Omental fat pad (tissue), 4 donors: ENCODE data around the gene UBE2O. TPM values are rescaled to one million over a fixed set of nuclear protein-coding genes. Genes with fewer than 3 reads are reported as not detected.

Experiments
- ATAC-seq: fragments of 150-250 bp; one replicate; pipeline ENCODE4 v1.9.1; 2016; ENCODE audit warnings: mild to moderate bottlenecking, moderate library complexity; ENCODE audit not compliant: low FRiP score
- DNase-seq: peaks from one replicate; pipeline ENCODE4 v3.0.0-alpha.2; 2019; ENCODE audit warnings: low spot score
- total RNA-seq, 4 donors: library from RNA; depleted of rRNA; stranded (reverse); fragments of >200 nt; gene quantifications; one replicate each; pipeline ENCODE4 v1.1.0, GENCODE V29; 2016
- TF ChIP-seq, protein P1 (sequence below), 3 donors: fragments of 450-650 bp; IDR thresholded peaks; one replicate each; pipeline ENCODE4 v1.5.1; 2016 to 2017; ENCODE audit warnings: antibody characterized with exemption in 3 of 3, mild to moderate bottlenecking in 3 of 3, moderate library complexity in 2 of 3

UBE2O gene
- total RNA-seq, 4 donors from 2014 or later: 12.5 to 27.5 (median 20.0) TPM

DNA sequence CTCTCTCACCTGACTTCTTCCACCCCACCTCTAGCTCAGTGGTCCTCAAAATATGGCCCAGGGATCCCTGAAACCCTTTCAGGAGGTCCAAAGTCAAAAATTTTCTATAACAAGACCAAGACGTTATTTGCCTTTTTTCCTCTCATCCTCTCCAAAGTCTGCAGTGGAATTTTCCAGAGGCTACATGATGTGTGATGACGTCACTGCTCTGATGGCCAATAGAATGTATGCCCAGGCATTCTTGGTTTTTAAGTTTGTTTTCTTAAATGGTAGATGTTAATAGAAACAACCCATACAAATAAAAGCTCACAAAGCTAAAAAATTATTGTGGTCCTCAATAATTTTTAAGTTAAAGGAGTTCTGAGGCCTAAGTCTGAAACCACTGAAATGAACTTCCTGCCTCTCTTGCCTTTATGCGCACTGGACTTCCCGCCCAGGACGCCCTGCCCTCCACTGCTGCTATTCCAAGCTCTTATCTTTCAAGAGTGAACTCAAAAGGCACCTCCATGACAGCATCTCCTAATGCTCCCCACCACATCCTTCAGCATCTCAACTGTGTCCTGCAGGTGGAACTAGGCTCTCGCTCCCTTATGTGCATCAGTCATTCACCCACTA lies 13.5 kb downstream of the UBE2O start:
- ATAC-seq: no peak
- DNase-seq: no peak
- TF ChIP-seq, protein P1, sequence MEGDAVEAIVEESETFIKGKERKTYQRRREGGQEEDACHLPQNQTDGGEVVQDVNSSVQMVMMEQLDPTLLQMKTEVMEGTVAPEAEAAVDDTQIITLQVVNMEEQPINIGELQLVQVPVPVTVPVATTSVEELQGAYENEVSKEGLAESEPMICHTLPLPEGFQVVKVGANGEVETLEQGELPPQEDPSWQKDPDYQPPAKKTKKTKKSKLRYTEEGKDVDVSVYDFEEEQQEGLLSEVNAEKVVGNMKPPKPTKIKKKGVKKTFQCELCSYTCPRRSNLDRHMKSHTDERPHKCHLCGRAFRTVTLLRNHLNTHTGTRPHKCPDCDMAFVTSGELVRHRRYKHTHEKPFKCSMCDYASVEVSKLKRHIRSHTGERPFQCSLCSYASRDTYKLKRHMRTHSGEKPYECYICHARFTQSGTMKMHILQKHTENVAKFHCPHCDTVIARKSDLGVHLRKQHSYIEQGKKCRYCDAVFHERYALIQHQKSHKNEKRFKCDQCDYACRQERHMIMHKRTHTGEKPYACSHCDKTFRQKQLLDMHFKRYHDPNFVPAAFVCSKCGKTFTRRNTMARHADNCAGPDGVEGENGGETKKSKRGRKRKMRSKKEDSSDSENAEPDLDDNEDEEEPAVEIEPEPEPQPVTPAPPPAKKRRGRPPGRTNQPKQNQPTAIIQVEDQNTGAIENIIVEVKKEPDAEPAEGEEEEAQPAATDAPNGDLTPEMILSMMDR (IDR thresholded peaks at IDR 0.05): no peak

DNA sequence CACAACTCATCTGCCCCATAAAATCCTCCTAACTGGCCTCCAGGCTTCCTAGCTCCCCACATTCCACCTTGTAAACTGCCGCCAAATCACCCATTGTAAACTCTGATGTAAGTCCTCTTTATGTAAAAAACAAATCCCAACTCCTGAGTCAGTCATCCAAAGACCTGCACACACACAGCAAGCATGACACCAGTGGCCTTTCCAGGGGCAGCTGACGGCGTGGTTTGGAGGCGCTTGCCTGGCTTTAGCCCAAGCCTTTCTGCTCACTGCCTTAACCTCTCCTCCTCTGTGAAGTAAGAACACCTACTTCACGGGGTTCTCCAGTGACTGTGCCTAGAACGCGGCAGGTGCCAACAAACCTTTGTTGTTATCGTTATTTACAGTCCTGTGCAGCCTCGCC lies 14.0 kb downstream of the UBE2O start:
- DNase-seq (no peak), ATAC-seq (no peak)
- TF ChIP-seq, protein P1 (IDR thresholded peaks at IDR 0.05): no peak

DNA sequence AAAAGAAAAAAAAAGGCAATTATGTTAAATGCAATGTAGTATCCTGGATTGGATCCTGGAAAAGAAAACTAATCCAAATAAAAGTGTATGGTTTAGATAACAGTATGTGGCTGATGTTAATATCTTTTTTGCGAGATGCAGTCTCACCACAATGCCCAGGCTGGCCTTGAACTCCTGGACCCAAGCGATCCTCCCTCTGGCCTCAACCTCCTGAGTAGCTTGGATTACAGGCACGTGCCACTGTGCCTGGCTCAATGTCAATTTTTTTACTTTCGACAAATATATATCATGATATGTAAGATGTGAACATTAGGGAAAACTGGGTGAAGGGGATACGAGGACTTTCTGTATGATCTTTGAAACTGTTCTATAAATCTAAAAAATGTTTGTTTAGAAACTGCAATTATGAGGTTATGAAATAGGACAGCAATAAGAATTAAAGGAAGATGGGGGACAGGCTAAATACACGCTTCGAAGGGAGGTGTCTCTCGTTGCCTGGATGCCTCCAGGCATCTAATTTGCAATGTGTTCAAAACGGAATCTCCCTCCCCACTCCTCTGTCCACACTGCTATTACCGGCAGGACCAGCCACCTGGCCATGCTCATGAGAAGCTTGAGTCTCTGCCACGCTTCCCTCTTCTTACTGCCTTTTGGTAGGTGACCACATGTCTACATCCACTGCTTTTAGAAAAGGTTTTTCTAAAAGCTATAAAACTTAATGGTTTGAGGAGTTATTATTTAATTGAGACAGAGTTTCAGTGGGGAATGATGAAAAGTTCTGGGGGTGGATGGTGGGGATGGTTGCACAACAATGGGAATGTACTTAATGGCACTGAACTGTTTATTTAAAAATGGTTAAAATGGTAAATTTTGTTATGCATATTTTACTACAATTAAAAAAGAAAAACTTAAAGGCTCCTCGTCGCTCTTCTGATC lies 15.2 kb downstream of the UBE2O start:
- no peak for ATAC-seq
- TF ChIP-seq, protein P1 (IDR thresholded peaks at IDR 0.05): no peak
- no peak for DNase-seq

DNA sequence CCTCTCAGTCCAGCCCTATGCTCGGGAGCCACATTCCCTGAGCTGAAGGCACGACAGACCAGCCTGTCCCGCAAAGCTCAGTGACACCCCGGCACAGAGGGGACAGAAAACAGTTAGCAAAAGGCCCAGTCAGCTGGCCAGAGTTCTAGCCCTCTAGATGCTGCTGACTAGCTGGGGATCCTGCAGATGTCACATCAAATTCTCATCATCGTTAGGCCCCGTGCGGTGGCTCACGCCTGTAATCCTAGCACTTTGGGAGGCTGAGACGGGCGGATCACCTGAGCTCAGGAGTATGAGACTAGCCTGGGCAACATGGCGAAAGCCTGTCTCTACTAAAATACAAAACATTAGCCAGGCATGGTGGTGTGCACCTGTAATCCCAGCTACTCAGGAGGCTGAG lies 17.2 kb downstream of the UBE2O start:
- ATAC-seq (no peak), DNase-seq (no peak)
- TF ChIP-seq, protein P1 (IDR thresholded peaks at IDR 0.05): no peak

DNA sequence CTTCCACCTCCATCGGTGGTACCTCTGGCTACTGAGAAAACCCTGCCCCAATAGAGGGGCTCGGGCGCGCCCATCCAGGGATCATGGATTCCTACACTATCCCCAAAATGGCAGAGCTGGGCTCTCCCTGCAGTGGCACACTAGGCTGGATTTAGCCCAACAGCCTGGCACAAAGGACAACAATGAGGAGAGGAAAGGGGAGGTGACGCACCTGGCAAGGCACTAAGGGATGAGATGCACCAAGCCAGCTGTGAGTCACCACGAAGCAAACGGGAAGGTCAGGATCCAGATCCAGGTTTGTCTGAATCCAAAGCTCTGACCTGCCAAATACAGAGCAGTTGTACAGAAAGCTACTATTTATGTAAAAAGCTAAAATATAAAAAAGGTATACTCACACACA lies 18.1 kb downstream of the UBE2O start:
- TF ChIP-seq, protein P1 (IDR thresholded peaks at IDR 0.05): no peak
- DNase-seq (no peak), ATAC-seq (no peak)

DNA sequence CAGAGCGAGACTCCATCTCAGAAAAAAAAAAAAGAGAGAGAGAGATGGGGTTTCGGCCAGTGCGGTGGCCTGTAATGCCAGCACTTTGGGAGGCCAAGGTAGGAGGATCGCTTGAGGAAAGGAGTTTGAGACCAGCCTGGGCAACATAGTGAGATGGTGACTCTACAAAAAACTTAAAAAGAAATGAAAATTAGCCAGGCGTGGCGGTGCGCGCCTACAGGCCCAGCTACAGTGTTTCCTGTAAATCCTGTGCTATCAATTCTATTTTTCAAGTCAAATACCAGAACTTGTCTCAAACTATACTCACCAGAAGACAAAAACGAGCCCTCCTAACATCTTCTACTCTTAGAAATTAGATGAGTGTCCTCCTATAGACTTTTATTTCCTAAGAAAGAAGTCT lies 19.3 kb downstream of the UBE2O start:
- TF ChIP-seq, protein P1 (IDR thresholded peaks at IDR 0.05): no peak
- DNase-seq: no peak
- ATAC-seq: no peak
